Lower leg skin (tissue), 4 donors: ENCODE measurements around the gene HTD2. TPM values are rescaled to one million over a fixed set of nuclear protein-coding genes. Genes with fewer than 3 reads are reported as not detected.

Experiments used
- DNase-seq, 2 donors: peaks; one replicate each; pipeline ENCODE4 v3.0.0-alpha.2; 2019; ENCODE audit warnings: low spot score in 2 of 2
- H3K4me3 ChIP-seq: fragments of 200-600 bp; sonication (generic); 2 replicates; pipeline ENCODE4 v1.5.1; 2017; ENCODE audit warnings: mild to moderate bottlenecking, low read depth; ENCODE audit not compliant: poor library complexity, severe bottlenecking
- POLR2A ChIP-seq, 2 donors: fragments of 450-650 bp; IDR thresholded peaks; one replicate each; pipeline ENCODE4 v1.6.1; 2016 to 2017; ENCODE audit warnings: antibody characterized with exemption in 2 of 2, mild to moderate bottlenecking in 1 of 2, moderate library complexity in 1 of 2
- WGBS, 2 donors: methylation state at CpG; one replicate each; pipeline ENCODE4 v1.1.5; 2018; 5-methylcytosine and 5-hydroxymethylcytosine counted together
- intact Hi-C: fragments of 100-400 bp; cut with DNase I; formaldehyde crosslinking; loops from one replicate; pipeline ENCODE4 v1.15.0; 2023; ENCODE audit warnings: low total_unique reads
- total RNA-seq, 4 donors: library from RNA; depleted of rRNA; stranded (reverse); fragments of >200 nt; gene quantifications; one replicate each; pipeline ENCODE4 v1.1.0, GENCODE V29; 2016
- TF ChIP-seq, protein P1 (sequence below), 3 donors: fragments of 450-650 bp; IDR thresholded peaks; one replicate each; pipeline ENCODE4 v1.5.1; 2016; ENCODE audit warnings: antibody characterized with exemption in 3 of 3, mild to moderate bottlenecking in 3 of 3, moderate library complexity in 2 of 3

The HTD2 gene
- total RNA-seq, 4 donors from 2014 or later = 9.5 to 17.7 (median 12.7) TPM

DNA sequence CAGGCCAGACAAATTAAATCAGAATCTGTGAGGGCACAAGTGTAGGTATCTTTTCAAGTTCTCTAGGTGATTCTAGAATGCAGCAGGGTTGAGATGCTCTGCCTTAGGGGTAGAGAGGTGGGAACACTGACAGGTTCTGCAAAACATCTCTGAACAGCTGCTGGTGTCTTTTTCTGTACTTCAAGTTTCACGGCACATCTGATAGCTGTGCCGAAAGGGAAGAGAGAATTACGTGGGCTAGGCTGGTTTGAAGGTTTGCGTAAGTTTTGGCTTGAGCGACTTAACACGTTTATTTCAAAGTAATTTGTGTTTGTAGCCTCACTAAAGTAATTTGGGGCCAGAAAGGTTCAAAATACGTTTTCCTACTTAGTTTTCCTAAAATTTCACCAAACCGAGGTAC, 48.9 kb downstream of the HTD2 start:
- 75 to 88% methylated on average over 8 of the region's 8 CpGs for WGBS, 2 donors
- intact Hi-C loops = no loop called here
- no peak overlapping the region for H3K4me3 ChIP-seq
- TF ChIP-seq, protein P1, sequence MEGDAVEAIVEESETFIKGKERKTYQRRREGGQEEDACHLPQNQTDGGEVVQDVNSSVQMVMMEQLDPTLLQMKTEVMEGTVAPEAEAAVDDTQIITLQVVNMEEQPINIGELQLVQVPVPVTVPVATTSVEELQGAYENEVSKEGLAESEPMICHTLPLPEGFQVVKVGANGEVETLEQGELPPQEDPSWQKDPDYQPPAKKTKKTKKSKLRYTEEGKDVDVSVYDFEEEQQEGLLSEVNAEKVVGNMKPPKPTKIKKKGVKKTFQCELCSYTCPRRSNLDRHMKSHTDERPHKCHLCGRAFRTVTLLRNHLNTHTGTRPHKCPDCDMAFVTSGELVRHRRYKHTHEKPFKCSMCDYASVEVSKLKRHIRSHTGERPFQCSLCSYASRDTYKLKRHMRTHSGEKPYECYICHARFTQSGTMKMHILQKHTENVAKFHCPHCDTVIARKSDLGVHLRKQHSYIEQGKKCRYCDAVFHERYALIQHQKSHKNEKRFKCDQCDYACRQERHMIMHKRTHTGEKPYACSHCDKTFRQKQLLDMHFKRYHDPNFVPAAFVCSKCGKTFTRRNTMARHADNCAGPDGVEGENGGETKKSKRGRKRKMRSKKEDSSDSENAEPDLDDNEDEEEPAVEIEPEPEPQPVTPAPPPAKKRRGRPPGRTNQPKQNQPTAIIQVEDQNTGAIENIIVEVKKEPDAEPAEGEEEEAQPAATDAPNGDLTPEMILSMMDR (IDR thresholded peaks at IDR 0.05) = no peak
- TF ChIP-seq POLR2A (IDR thresholded peaks at IDR 0.05) = no peak
- no peak for DNase-seq

DNA sequence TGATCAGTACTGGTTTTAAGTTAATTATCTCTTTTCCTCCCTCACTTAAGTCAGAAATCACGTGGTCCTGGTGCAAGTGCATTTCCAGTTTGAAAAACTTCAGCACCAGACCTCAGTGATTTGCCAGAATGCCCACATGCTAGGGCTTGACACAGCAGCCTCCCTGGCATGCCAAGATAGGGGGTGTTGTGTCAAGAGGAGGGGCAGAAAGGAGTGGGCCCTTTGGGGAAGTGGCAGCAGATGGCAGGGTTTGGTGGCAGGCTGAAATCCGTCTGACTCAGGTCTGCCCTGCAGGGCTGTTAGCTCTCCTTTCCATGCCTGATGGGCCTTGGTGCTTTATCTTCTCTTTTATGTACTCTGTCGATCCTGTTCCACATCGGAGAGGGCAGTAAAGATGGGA, 49.7 kb downstream of the HTD2 start:
- no peak overlapping the region for H3K4me3 ChIP-seq
- intact Hi-C loops = no loop called here
- DNase-seq = no peak
- WGBS, 2 donors = 12 to 34% methylated on average over 4 of the region's 4 CpGs
- no peak for TF ChIP-seq POLR2A (IDR thresholded peaks at IDR 0.05)
- TF ChIP-seq, protein P1 (IDR thresholded peaks at IDR 0.05) = no peak

DNA sequence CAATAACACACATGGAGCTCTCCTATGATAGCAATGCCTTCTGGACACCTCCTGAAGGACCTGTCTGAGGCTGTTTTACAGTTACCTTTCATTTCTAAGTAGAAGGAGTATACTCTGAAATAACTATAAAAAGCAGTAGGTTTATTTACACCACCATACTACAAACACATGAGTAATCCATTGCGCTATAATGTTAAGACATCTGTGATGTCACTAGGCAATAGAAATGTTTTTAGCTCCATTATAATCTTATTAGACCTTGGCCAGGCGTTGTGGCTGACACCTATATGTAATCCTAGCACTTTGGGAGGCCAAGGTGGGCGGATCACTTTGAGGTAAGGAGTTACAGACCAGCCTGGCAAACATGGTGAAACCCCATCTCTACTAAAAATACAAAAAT, 51.1 kb downstream of the HTD2 start:
- intact Hi-C loops = no loop called here
- H3K4me3 ChIP-seq = no peak overlapping the region
- 93 to 96% methylated on average over 3 of the region's 3 CpGs for WGBS, 2 donors
- DNase-seq = no peak
- TF ChIP-seq, protein P1 (IDR thresholded peaks at IDR 0.05) = no peak
- TF ChIP-seq POLR2A (IDR thresholded peaks at IDR 0.05) = no peak

DNA sequence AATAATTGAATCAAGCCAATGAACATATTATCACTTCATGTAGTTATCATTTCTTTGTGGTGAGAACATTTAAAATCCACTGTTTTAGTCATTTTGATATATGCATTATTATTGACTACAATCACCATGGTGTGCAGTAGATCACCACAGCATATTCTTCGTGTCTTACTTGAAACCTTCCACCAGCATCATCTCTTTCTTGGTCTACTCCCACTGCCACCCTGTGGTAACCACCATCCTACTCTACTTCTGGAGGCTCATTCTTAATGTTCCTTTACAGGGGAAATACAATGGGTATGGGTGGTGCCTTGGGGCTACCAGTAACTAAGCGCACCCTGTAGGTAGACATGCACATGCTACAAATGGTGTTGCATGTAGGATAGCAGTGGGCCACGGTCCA, 51.8 kb downstream of the HTD2 start:
- intact Hi-C loops = no loop called here
- no peak for TF ChIP-seq POLR2A (IDR thresholded peaks at IDR 0.05)
- TF ChIP-seq, protein P1 (IDR thresholded peaks at IDR 0.05) = no peak
- 93 to 94% methylated on average over 3 of the region's 3 CpGs for WGBS, 2 donors
- no peak for DNase-seq
- H3K4me3 ChIP-seq = no peak overlapping the region

DNA sequence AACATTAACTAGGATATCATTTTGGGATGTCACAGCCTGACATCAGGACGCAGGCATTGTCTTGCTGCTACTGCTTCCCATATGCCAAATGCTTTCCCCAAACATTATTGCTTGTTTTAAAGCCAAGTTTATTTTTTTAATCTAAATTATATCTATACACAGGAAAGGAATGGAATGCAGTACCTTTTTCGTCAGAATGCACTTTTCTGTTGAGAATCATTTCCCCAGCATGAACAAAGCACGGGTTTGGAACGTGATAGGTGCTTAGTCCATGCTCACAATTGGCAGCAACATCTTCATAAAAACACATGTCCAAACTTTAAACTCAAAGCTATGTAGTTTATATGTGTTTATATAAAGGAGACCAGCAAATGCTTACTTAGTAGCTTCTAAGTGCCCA, 52.5 kb downstream of the HTD2 start:
- no peak for DNase-seq
- WGBS, 2 donors = 73 to 81% methylated on average over 4 of the region's 4 CpGs
- TF ChIP-seq POLR2A (IDR thresholded peaks at IDR 0.05) = no peak
- TF ChIP-seq, protein P1 (IDR thresholded peaks at IDR 0.05) = no peak
- H3K4me3 ChIP-seq = no peak overlapping the region
- intact Hi-C loops = no loop called here

DNA sequence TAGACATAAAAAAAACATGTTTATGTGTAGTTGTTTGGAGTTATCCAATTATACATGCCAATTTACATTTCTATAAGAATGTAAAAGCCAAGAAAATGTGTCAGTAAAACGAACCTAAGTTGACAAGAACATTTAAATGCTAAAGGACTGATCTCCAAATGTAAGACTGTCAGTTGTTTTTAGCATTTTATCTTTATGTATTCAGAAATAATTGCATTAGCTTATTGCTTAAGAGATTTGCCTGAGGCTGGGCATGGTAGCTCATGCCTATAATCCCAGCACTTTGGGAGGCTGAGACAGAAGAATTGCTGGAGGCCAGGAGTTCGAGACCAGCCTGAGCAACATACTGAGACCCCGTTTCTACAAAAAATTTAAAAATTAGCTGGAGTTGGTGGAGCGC, 53.3 kb downstream of the HTD2 start:
- no peak for TF ChIP-seq POLR2A (IDR thresholded peaks at IDR 0.05)
- no peak for DNase-seq
- intact Hi-C loops = no loop called here
- no peak overlapping the region for H3K4me3 ChIP-seq
- 68 to 72% methylated on average over 4 of the region's 4 CpGs for WGBS, 2 donors
